Naive B cell (primary cell): ENCODE results near the gene NDEL1. TPM values are rescaled to one million over a fixed set of nuclear protein-coding genes. Genes with fewer than 3 reads are reported as not detected.

ENCODE experiments used
- ATAC-seq, 2 donors: fragments of 150-1000 bp; cut with Tn5 transposase; 2 replicates each; pipeline ENCODE4 v1.10.0; 2021; ENCODE audit warnings: low read depth in 2 of 2, mild to moderate bottlenecking in 2 of 2, moderate library complexity in 2 of 2
- DNase-seq: peaks from one replicate; pipeline ENCODE4 v3.0.0; 2022
- H3K27ac Mint-ChIP-seq, 6 donors: one replicate each; pipeline ENCODE4 v1.8.0; 2020 to 2022; ENCODE audit warnings: mild to moderate bottlenecking in 6 of 6, mixed read lengths in 6 of 6, moderate library complexity in 5 of 6, inconsistent platforms in 2 of 6
- H3K27me3 Mint-ChIP-seq, 3 donors: one replicate each; pipeline ENCODE4 v1.8.0; 2021 to 2022; ENCODE audit warnings: mixed read lengths in 3 of 3, mild to moderate bottlenecking in 1 of 3
- H3K36me3 Mint-ChIP-seq, 2 donors: one replicate each; pipeline ENCODE4 v1.8.0; 2020 to 2022; ENCODE audit warnings: mixed read lengths in 2 of 2, inconsistent platforms in 1 of 2, mild to moderate bottlenecking in 1 of 2
- H3K4me1 Mint-ChIP-seq, 3 donors: one replicate each; pipeline ENCODE4 v1.8.0; 2020 to 2022; ENCODE audit warnings: mixed read lengths in 3 of 3, inconsistent platforms in 1 of 3, mild to moderate bottlenecking in 1 of 3, moderate library complexity in 1 of 3
- H3K4me3 Mint-ChIP-seq, 8 donors: one replicate each; pipeline ENCODE4 v1.8.0; 2020 to 2022; ENCODE audit warnings: mild to moderate bottlenecking in 8 of 8, mixed read lengths in 8 of 8, moderate library complexity in 8 of 8, inconsistent platforms in 2 of 8
- H3K9me3 Mint-ChIP-seq, 7 donors: one replicate each; pipeline ENCODE4 v1.8.0; 2020 to 2022; ENCODE audit warnings: mixed read lengths in 7 of 7, mild to moderate bottlenecking in 5 of 7, inconsistent platforms in 2 of 7, moderate library complexity in 1 of 7
- polyA plus RNA-seq, 6 donors: library from polyadenylated mRNA; unstranded; fragments of 300-500 nt; fragmentation: Illumina TruSeq; gene quantifications; one replicate each; pipeline ENCODE4 v1.2.3, GENCODE V29; 2021; ENCODE audit warnings: low read depth in 6 of 6

The NDEL1 gene
- polyA plus RNA-seq, 6 donors from 2014 or later: 38.4 to 54.9 (median 44.6) TPM

GRCh38 chr17:8477715-8478441, 42.2 kb downstream of the NDEL1 start:
- peak overlapping the region in 3 of 6 donors; percentile 49 to 70 (median 56) for H3K27ac Mint-ChIP-seq
- H3K4me1 Mint-ChIP-seq: peaks cover 0 to 9% (median 4%) of the 10 kb centered on the region in 3 donors
- ATAC-seq (no peak), DNase-seq (no peak)
- peaks cover 0 to 2% (median 0%) of the 10 kb centered on the region in 7 donors for H3K9me3 Mint-ChIP-seq
- peaks cover 22 to 31% of the 10 kb centered on the region in 2 donors for H3K36me3 Mint-ChIP-seq
- peak overlapping the region in 1 of 8 donors; percentile 33 for H3K4me3 Mint-ChIP-seq
- H3K27me3 Mint-ChIP-seq: no peaks in the 10 kb centered on the region

- no peak overlapping the region for H3K4me3 Mint-ChIP-seq
- H3K4me1 Mint-ChIP-seq: peaks cover 0 to 9% (median 4%) of the 10 kb centered on the region in 3 donors
- H3K9me3 Mint-ChIP-seq: peaks cover 0 to 7% (median 3%) of the 10 kb centered on the region in 7 donors
- no peak for ATAC-seq
- DNase-seq: no peak
- peak overlapping the region in 1 of 6 donors; percentile 33 for H3K27ac Mint-ChIP-seq
- peaks cover 22 to 24% of the 10 kb centered on the region in 2 donors for H3K36me3 Mint-ChIP-seq
- H3K27me3 Mint-ChIP-seq: no peaks in the 10 kb centered on the region
Measured at GRCh38 chr17:8479431-8479947, 43.8 kb downstream of the NDEL1 start.

GRCh38 chr17:8480011-8480976, 44.6 kb downstream of the NDEL1 start:
- H3K27ac Mint-ChIP-seq: peak overlapping the region in 1 of 6 donors; percentile 47
- peaks cover 14 to 26% of the 10 kb centered on the region in 2 donors for H3K36me3 Mint-ChIP-seq
- ATAC-seq: no peak
- peaks cover 0 to 9% (median 4%) of the 10 kb centered on the region in 3 donors for H3K4me1 Mint-ChIP-seq
- DNase-seq: no peak
- H3K4me3 Mint-ChIP-seq: peak overlapping the region in 1 of 8 donors; percentile 21
- peaks cover 0 to 14% (median 7%) of the 10 kb centered on the region in 7 donors for H3K9me3 Mint-ChIP-seq
- H3K27me3 Mint-ChIP-seq: no peaks in the 10 kb centered on the region

GRCh38 chr17:8481089-8481488, 45.4 kb downstream of the NDEL1 start:
- no peak overlapping the region for H3K27ac Mint-ChIP-seq
- ATAC-seq: no peak
- H3K27me3 Mint-ChIP-seq: no peaks in the 10 kb centered on the region
- peaks cover 0 to 14% (median 7%) of the 10 kb centered on the region in 7 donors for H3K9me3 Mint-ChIP-seq
- peaks cover 6 to 22% of the 10 kb centered on the region in 2 donors for H3K36me3 Mint-ChIP-seq
- no peak for DNase-seq
- no peak overlapping the region for H3K4me3 Mint-ChIP-seq
- H3K4me1 Mint-ChIP-seq: peaks cover 0 to 4% (median 0%) of the 10 kb centered on the region in 3 donors

- H3K36me3 Mint-ChIP-seq: peaks cover 0 to 22% of the 10 kb centered on the region in 2 donors
- ATAC-seq (no peak), DNase-seq (no peak)
- peaks cover 0 to 14% (median 7%) of the 10 kb centered on the region in 7 donors for H3K9me3 Mint-ChIP-seq
- H3K27me3 Mint-ChIP-seq: no peaks in the 10 kb centered on the region
- H3K27ac Mint-ChIP-seq: no peak overlapping the region
- H3K4me1 Mint-ChIP-seq: peaks cover 0 to 4% (median 0%) of the 10 kb centered on the region in 3 donors
- no peak overlapping the region for H3K4me3 Mint-ChIP-seq
Measured at GRCh38 chr17:8481703-8482102, 46.0 kb downstream of the NDEL1 start.

- Mint-ChIP-seq H3K36me3 (peaks cover 0 to 22% of the 10 kb centered on the region in 2 donors), H3K4me1 (peaks cover 0 to 4% (median 0%) of the 10 kb centered on the region in 3 donors), H3K9me3 (peaks cover 0 to 14% (median 7%) of the 10 kb centered on the region in 7 donors), H3K27ac (peak overlapping the region in 2 of 6 donors; percentile 10 to 74), H3K27me3 (no peaks in the 10 kb centered on the region), H3K4me3 (no peak overlapping the region)
- DNase-seq (no peak), ATAC-seq (no peak)
Measured at GRCh38 chr17:8482546-8482945, 46.9 kb downstream of the NDEL1 start.

GRCh38 chr17:8484465-8484864, 48.8 kb downstream of the NDEL1 start:
- no peaks in the 10 kb centered on the region for H3K27me3 Mint-ChIP-seq
- ATAC-seq (no peak), DNase-seq (no peak)
- no peak overlapping the region for H3K27ac Mint-ChIP-seq
- no peak overlapping the region for H3K4me3 Mint-ChIP-seq
- peaks cover 0 to 4% (median 0%) of the 10 kb centered on the region in 3 donors for H3K4me1 Mint-ChIP-seq
- peaks cover 0 to 14% (median 7%) of the 10 kb centered on the region in 7 donors for H3K9me3 Mint-ChIP-seq
- H3K36me3 Mint-ChIP-seq: peaks cover 0 to 22% of the 10 kb centered on the region in 2 donors

- Mint-ChIP-seq H3K27ac (no peak overlapping the region), H3K27me3 (no peaks in the 10 kb centered on the region), H3K36me3 (peaks cover 4 to 22% of the 10 kb centered on the region in 2 donors), H3K4me1 (peaks cover 0 to 4% (median 0%) of the 10 kb centered on the region in 3 donors), H3K9me3 (peaks cover 0 to 14% (median 7%) of the 10 kb centered on the region in 7 donors), H3K4me3 (no peak overlapping the region)
- ATAC-seq (no peak), DNase-seq (no peak)
Measured at GRCh38 chr17:8485491-8485890, 49.8 kb downstream of the NDEL1 start.

- Mint-ChIP-seq H3K36me3 (peaks cover 14 to 22% of the 10 kb centered on the region in 2 donors), H3K27me3 (no peaks in the 10 kb centered on the region), H3K4me1 (no peaks in the 10 kb centered on the region), H3K9me3 (peaks cover 0 to 14% (median 7%) of the 10 kb centered on the region in 7 donors), H3K27ac (peak overlapping the region in 1 of 6 donors; percentile 39), H3K4me3 (no peak overlapping the region)
- ATAC-seq (no peak), DNase-seq (no peak)
Measured at GRCh38 chr17:8487130-8487645, 51.5 kb downstream of the NDEL1 start.

- DNase-seq (no peak), ATAC-seq (no peak)
- Mint-ChIP-seq H3K27me3 (no peaks in the 10 kb centered on the region), H3K36me3 (peaks cover 14 to 16% of the 10 kb centered on the region in 2 donors), H3K9me3 (peaks cover 0 to 14% (median 7%) of the 10 kb centered on the region in 7 donors), H3K4me3 (no peak overlapping the region), H3K4me1 (no peaks in the 10 kb centered on the region), H3K27ac (no peak overlapping the region)
Measured at GRCh38 chr17:8487743-8488142, 52.1 kb downstream of the NDEL1 start.

- DNase-seq (no peak), ATAC-seq (no peak)
- no peaks in the 10 kb centered on the region for H3K4me1 Mint-ChIP-seq
- peaks cover 9 to 14% of the 10 kb centered on the region in 2 donors for H3K36me3 Mint-ChIP-seq
- peaks cover 0 to 11% (median 6%) of the 10 kb centered on the region in 7 donors for H3K9me3 Mint-ChIP-seq
- H3K27me3 Mint-ChIP-seq: no peaks in the 10 kb centered on the region
- no peak overlapping the region for H3K4me3 Mint-ChIP-seq
- no peak overlapping the region for H3K27ac Mint-ChIP-seq
Measured at GRCh38 chr17:8488491-8488890, 52.8 kb downstream of the NDEL1 start.

- peaks cover 0 to under 1% (median 0%) of the 10 kb centered on the region in 3 donors for H3K4me1 Mint-ChIP-seq
- no peak overlapping the region for H3K4me3 Mint-ChIP-seq
- H3K27me3 Mint-ChIP-seq: no peaks in the 10 kb centered on the region
- H3K36me3 Mint-ChIP-seq: peaks cover 6 to 14% of the 10 kb centered on the region in 2 donors
- H3K9me3 Mint-ChIP-seq: peaks cover 0 to 8% (median 5%) of the 10 kb centered on the region in 7 donors
- DNase-seq: no peak
- no peak for ATAC-seq
- H3K27ac Mint-ChIP-seq: peak overlapping the region in 1 of 6 donors; percentile 65
Measured at GRCh38 chr17:8488901-8489300, 53.2 kb downstream of the NDEL1 start.

- Mint-ChIP-seq H3K4me1 (peaks cover 0 to 6% (median 0%) of the 10 kb centered on the region in 3 donors), H3K27ac (no peak overlapping the region), H3K4me3 (no peak overlapping the region), H3K9me3 (peaks cover 0 to 4% (median 2%) of the 10 kb centered on the region in 7 donors), H3K36me3 (peaks cover 2 to 14% of the 10 kb centered on the region in 2 donors), H3K27me3 (no peaks in the 10 kb centered on the region)
- no peak for ATAC-seq
- DNase-seq: no peak
Measured at GRCh38 chr17:8489841-8490240, 54.2 kb downstream of the NDEL1 start.
